ENCODE data around the gene GMDS.
A peak's percentile ranks its signal among the peaks of the same experiment; 100 is the strongest.

Gene GMDS

GRCh38 chr6:1687402-1687801, 558.0 kb downstream of the GMDS start:
- no peak for TF ChIP-seq CTCF (conservative IDR thresholded peaks at IDR 0.05; ENCODE audit: low read depth)
- H3K27ac ChIP-seq, result peak overlapping the region; percentile 70
- ChIA-PET POLR2A (ENCODE audit: low non-redundant PET) (no interaction called here), CTCF (interaction anchor here (0.6 kb wide), 2 partner anchors 46 to 296 kb away, joined by 3 read pairs; no protein-coding TSS in a partner anchor)
- no peak for DNase-seq (ENCODE audit: low spot score)

GRCh38 chr6:1686117-1687098, 559.0 kb downstream of the GMDS start:
- peak overlapping the region; percentile 83 for H3K27ac ChIP-seq
- ChIA-PET POLR2A (ENCODE audit: low non-redundant PET) (no interaction called here), CTCF (interaction anchor here (0.5 to 1.0 kb wide), 4 partner anchors 45 to 79 kb away, joined by 3 to 4 read pairs (median 3); no protein-coding TSS in a partner anchor)
- DNase-seq (ENCODE audit: low spot score), result peak; percentile 87
- TF ChIP-seq CTCF (conservative IDR thresholded peaks at IDR 0.05; ENCODE audit: low read depth), result peak; percentile 29; the same call in 1 of the 2 replicates

GRCh38 chr6:1679688-1680068, 565.7 kb downstream of the GMDS start:
- ChIA-PET CTCF (interaction anchor here (0.6 kb wide), 1 partner anchor 71 kb away, joined by 3 read pairs; no protein-coding TSS in a partner anchor), POLR2A (ENCODE audit: low non-redundant PET) (no interaction called here)
- DNase-seq (ENCODE audit: low spot score), result no peak
- TF ChIP-seq CTCF (conservative IDR thresholded peaks at IDR 0.05; ENCODE audit: low read depth), result no peak
- no peak overlapping the region for H3K27ac ChIP-seq

GRCh38 chr6:1679031-1679687, 566.2 kb downstream of the GMDS start:
- CTCF ChIA-PET, result no interaction called here
- no peak for TF ChIP-seq CTCF (conservative IDR thresholded peaks at IDR 0.05; ENCODE audit: low read depth)
- no peak for DNase-seq (ENCODE audit: low spot score)
- POLR2A ChIA-PET (ENCODE audit: low non-redundant PET), result no interaction called here
- H3K27ac ChIP-seq, result no peak overlapping the region

- POLR2A ChIA-PET (ENCODE audit: low non-redundant PET), result no interaction called here
- DNase-seq (ENCODE audit: low spot score), result no peak
- no peak for TF ChIP-seq CTCF (conservative IDR thresholded peaks at IDR 0.05; ENCODE audit: low read depth)
- CTCF ChIA-PET, result interaction anchor here (0.7 kb wide), 1 partner anchor 18 kb away, joined by 6 read pairs; no protein-coding TSS in a partner anchor
- H3K27ac ChIP-seq, result no peak overlapping the region
Observed at GRCh38 chr6:1678201-1678600, 567.2 kb downstream of the GMDS start.

GRCh38 chr6:1672379-1672778, 573.0 kb downstream of the GMDS start:
- no peak overlapping the region for H3K27ac ChIP-seq
- no peak for TF ChIP-seq CTCF (conservative IDR thresholded peaks at IDR 0.05; ENCODE audit: low read depth)
- DNase-seq (ENCODE audit: low spot score), result no peak
- ChIA-PET POLR2A (ENCODE audit: low non-redundant PET) (no interaction called here), CTCF (no interaction called here)

Measured in RWPE1 (cell line).